HG03175 (cell line): ENCODE data around the gene ATXN2.

Experiments used
- ATAC-seq: cut with Tn5 transposase; IDR thresholded peaks from one replicate; pipeline ENCODE4 v1.9.1; 2021; ENCODE audit warnings: mild to moderate bottlenecking, moderate library complexity; ENCODE audit not compliant: unreplicated experiment

The ATXN2 gene

GRCh38 chr12:111454716-111455447 lies 144.2 kb downstream of the ATXN2 start:
- ATAC-seq = no peak

- no peak for ATAC-seq
Measured at GRCh38 chr12:111454311-111454710, 144.8 kb downstream of the ATXN2 start.

GRCh38 chr12:111453071-111453989 lies 145.8 kb downstream of the ATXN2 start:
- ATAC-seq = no peak

GRCh38 chr12:111451649-111452129 lies 147.4 kb downstream of the ATXN2 start:
- no peak for ATAC-seq

- no peak for ATAC-seq
Measured at GRCh38 chr12:111451232-111451631, 147.9 kb downstream of the ATXN2 start.

- no peak for ATAC-seq
Measured at GRCh38 chr12:111450676-111451075, 148.4 kb downstream of the ATXN2 start.

- no peak for ATAC-seq
Measured at GRCh38 chr12:111448846-111449790, 150.0 kb downstream of the ATXN2 start.

GRCh38 chr12:111448266-111448830 lies 150.8 kb downstream of the ATXN2 start:
- no peak for ATAC-seq

- ATAC-seq = no peak
Measured at GRCh38 chr12:111447571-111448265, 151.4 kb downstream of the ATXN2 start.

- ATAC-seq = no peak
Measured at GRCh38 chr12:111446631-111447570, 152.2 kb downstream of the ATXN2 start.

GRCh38 chr12:111445726-111446581 lies 153.2 kb downstream of the ATXN2 start:
- no peak for ATAC-seq

GRCh38 chr12:111444925-111445725 lies 154.0 kb downstream of the ATXN2 start:
- ATAC-seq = peak; percentile 93

GRCh38 chr12:111444314-111444924 lies 154.7 kb downstream of the ATXN2 start:
- ATAC-seq = peak; percentile 29

GRCh38 chr12:111443586-111443985 lies 155.5 kb downstream of the ATXN2 start:
- no peak for ATAC-seq

- no peak for ATAC-seq
Measured at GRCh38 chr12:111443086-111443485, 156.0 kb downstream of the ATXN2 start.

GRCh38 chr12:111442301-111443045 lies 156.6 kb downstream of the ATXN2 start:
- no peak for ATAC-seq
